Stimulated activated CD4-positive, alpha-beta T cell treated with anti-CD3 and anti-CD28 coated beads, TNF-alpha, amount 100 ng/mL, for 1 hour (primary cell): ENCODE results near the gene CNNM3.

Experiments
- DNase-seq, 3 donors: peaks; one replicate each; pipeline ENCODE4 v3.0.0-alpha.2; 2020; ENCODE audit warnings: low read depth in 3 of 3, low spot score in 1 of 3

CNNM3 gene

GRCh38 chr2:96838345-96839292, 22.6 kb downstream of the CNNM3 start:
- DNase-seq, result no peak

GRCh38 chr2:96839293-96839874, 23.3 kb downstream of the CNNM3 start:
- peak; percentile 52 to 60 (median 59) for DNase-seq

DNA sequence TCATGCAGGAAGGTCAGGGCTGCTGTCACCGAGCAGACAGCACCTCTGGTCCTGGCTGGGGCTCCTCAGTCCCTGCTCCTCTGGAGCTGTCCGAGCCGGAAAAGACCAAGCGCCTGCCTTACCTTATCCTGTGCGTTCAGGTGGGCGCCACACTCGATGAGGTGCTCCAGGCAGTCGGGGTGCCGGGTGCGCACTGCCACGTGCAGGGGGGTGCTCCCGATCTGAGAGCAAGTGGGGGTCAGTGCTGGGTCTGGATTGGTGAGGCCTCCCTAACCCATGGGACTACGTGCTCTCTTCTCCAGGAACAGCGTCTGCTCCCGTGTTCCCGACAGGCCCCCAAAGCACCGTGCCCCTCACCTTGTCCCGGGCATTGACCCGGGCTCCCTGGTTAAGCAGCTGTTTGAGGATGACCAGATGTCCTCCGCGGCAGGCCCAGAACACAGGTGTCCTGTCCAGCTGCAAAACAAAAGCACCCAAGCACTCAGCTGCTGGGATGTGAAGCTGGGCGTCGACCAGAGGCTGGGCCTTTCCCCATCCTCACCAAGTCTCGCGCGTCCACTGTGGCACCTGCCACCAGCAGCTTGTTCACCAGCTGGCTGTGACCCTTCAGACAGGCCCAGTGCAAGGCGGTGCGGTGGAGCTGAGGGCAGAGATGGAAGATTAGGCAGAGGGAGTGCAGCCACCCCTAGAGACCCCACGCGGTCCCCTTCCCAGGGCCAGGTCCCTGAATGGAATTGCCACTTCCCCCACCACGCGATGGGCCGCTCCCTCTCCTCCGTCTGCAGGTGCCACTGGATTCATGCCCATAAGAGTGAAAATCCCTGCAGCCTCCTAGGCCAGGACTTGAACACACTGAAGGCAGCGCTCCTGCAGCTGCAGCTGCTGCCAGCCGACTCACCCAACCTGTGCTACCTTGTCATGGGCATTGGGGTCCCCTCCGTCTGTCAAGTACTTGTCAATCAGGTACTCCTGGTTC, 24.1 kb downstream of the CNNM3 start:
- DNase-seq, result no peak

GRCh38 chr2:96841701-96842495, 25.8 kb downstream of the CNNM3 start:
- DNase-seq, result no peak

- DNase-seq, result no peak
These were observed 26.5 kb downstream of the CNNM3 start for GRCh38 chr2:96842600-96842999.

DNA sequence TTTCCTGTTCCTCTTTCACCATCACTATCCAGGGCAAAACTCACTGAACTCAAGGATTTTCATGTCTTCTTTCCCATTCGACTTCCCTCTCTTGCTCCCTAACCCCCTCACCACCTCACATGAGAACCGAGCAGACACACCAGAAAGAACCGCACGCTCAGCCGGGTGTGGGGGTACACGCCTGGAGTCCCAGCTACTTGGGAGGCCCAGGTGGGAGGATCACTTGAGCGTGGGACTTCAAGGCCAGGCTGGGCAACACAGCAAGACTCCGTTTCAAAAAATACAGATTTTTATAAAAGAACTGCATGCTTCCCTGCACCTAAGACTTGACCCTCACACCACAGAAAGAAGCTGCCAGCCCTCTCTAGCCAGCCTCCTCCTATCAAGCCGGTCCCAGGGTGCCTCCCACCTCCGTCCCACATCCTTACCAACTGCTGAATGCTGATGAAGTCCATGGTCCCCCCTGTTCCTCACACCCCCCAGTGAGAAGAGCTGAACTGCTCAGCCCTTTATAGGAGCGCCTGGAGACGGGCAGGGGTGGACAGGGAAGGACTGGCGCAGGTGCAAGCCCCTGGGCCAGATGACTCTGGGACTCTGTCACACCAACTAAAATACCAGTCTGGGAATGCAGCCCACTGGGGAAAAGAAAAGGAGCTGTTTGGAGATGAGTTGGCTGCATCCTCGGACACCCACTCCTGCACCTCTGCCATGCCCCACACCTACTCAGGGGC, 27.6 kb downstream of the CNNM3 start, which contains the start of gene ANKRD23:
ANKRD23 (minus strand) TSS at position 484 of the 731 bp plus-strand sequence; CDS start at position 455, 29 bp downstream.
- no peak for DNase-seq

DNA sequence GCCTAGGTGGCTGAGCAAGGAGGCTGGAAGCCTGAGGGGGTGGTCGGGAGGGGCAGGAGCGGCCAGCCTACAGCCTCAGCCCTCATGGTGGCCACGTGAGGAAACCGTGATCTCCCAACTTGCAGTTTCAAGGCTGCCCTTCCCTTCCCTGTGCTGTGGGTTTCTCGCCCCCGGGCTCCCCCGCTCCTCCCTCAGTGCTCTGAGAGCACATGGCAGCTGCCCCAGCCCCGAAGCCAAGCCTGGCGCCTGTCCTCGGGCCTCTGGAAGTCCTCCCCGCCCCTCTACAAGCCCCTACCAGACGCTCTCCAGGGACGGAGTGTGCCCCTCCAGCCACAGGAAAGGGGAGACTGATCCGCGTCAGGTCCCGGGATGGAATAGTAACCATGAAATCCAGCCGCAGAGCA, 28.3 kb downstream of the CNNM3 start:
- DNase-seq, result no peak

DNA sequence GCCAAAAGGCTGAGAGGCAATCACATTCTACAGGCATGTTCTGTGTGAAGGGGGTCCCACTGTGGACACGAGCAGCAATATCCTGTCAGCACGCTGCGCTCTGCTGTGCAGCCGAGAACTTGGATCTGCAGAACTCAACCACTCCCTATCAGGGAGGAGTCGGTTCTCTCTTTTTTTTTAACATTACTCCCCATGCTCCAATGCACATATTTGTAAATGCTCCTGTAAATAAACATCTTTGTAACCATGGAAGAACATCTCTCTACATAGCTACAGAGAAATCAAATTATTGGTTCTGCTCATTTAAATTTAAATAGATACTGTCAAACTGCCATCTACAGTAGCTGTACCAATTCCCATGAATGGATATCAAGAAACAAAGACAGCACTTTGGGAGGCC, 30.8 kb downstream of the CNNM3 start:
- no peak for DNase-seq

- no peak for DNase-seq
These were observed 31.5 kb downstream of the CNNM3 start for GRCh38 chr2:96847586-96847985.

- DNase-seq, result no peak
These were observed 32.2 kb downstream of the CNNM3 start for GRCh38 chr2:96848264-96848663.

DNA sequence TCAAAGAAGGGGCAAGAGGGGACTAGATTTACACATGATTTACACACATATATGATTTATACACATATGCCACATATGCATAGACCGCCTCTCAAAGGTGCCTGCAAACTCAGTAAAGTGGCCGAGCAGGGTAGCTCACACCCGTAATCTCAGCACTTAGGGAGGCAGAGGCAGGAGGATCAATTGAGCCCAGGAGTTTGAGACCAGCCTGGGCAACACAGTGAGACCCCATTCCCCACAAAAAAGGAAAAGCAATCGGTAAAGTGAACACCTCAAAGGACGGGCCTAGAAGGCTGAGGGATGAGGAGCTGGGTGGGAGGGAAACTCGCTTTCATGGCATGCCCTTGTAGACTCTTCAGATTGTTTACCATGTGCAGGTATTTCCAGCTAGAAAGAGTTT, 36.6 kb downstream of the CNNM3 start:
- DNase-seq, result no peak

DNA sequence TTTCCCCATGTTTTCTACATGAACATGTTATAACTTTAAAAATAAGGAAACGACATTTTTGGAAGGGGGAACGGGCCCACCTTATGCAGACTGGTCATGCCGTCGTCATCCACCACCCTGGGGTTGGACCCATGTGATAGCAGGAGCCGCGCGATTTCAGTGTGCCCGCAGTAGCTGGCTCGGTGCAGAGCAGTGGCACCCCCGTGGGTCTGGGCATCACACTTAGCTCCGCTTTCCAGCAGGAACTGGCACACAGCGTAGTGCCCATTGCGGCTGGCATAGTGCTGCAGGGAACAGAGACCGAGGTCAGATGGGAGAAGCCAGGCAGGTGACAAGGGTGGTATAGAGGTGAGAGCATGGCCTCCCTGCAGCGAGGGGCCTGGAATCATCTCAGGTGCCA, 37.3 kb downstream of the CNNM3 start:
- no peak for DNase-seq

- DNase-seq, result no peak
These were observed 41.0 kb downstream of the CNNM3 start for GRCh38 chr2:96856776-96857666.

GRCh38 chr2:96857667-96858372, 41.8 kb downstream of the CNNM3 start, which contains the start of gene ANKRD39:
TSS of gene ANKRD39 (minus strand) at chr2:96858016. CDS start at chr2:96857987, 29 bp downstream.
- peak; percentile 95 for DNase-seq

DNA sequence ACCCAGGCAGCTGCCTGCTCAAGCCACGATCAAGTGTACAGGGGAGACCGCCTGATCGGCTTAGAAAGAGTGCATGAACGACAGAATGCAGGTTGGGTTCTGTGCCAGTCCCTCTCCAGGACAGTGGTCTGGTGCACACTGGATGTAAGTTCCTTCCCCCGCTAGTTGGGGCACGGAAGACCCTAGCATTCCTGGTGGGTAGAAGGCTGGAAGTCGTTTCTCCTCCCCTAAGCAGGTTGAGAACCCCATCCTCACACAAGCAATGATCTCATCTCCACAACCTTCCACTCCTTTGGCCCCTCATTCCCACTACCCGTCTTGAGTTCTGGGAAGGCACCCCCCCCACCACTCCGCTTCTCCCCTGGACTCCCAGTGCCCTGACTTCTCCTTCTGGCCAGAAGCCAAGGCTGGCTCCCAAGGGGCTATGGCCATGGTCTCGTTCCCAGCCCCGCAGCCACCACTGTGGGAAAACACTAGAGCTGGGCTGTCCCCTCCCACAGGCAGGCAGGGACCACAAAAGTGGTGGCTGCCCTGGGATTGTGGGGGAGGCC, 43.1 kb downstream of the CNNM3 start:
- no peak for DNase-seq

GRCh38 chr2:96859681-96860064, 43.6 kb downstream of the CNNM3 start:
- DNase-seq, result no peak
